Ecto neural progenitor cell (in vitro differentiated cells): Measurements from ENCODE around the gene TMC4.

Source experiments
- DNase-seq: peaks from one replicate; pipeline ENCODE4 v3.0.0-alpha.2; 2018; ENCODE audit warnings: low spot score

TMC4 gene

DNA sequence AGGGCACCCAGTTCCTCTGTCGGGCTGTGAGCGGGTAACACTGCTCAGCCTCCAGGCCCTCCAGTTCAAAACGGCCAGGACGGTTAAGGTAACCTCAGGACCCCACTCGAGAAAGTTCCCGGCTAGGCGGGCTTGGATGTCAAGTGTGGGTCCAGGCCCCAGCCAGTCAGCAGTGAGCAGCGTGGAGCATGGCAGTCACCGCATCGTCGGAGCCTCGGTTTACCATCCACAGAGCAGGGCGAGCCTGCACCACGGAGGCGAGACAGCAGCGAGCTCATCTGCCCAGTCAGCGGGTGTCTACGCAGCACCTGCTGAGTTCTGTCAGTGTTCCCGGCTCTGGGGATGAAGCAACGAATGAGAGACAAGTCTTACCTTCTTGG lies 43.4 kb downstream of the TMC4 start:
- no peak for DNase-seq

DNA sequence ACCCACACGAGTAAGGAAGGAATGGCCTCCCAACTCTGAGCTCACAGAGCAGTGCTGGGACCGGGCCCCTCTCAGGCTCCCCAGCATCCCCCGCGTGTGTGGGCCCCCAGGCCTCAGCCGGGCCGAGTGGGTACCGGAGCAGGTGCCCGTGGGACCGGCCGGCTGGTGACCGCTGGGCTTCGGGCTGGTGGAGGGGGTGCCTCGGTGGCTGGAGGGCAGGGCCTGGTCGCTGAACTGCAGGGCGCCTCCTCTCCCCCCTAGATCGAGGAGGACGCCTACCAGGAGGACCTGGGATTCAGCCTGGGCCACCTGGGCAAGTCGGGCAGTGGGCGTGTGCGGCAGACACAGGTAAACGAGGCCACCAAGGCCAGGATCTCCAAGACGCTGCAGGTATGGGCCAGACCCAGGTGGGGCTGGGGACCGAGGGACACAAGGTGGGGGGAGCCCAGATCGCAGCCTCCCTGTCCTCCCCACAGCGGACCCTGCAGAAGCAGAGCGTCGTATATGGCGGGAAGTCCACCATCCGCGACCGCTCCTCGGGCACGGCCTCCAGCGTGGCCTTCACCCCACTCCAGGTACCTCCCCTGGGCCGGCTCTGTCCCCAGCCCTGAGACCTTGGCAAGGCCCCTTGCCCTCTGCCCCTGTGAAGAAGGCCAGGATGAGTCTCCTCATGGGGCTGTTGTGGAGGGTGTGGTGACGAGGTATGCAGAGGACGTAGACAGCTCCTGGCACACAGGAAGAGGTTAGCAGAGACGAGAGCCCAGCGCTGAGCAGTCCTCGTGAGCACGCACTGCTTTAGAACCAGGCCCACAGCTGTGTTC lies 44.0 kb downstream of the TMC4 start:
- DNase-seq: no peak

DNA sequence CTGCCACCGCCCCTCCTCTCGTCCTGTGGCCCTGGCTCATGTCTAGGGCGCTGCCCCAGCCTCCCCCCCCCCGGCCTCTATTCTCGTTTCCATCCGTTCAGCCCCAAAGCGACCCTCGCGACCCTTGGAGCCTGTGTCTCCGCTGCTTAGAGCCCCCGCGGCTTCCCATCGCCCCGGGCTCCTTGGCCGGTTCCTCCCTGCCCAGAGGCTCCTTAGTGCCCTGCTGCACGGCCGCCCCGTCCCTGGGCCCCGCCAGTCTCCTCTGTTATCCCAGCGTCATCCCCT lies 44.6 kb downstream of the TMC4 start:
- DNase-seq: no peak

DNA sequence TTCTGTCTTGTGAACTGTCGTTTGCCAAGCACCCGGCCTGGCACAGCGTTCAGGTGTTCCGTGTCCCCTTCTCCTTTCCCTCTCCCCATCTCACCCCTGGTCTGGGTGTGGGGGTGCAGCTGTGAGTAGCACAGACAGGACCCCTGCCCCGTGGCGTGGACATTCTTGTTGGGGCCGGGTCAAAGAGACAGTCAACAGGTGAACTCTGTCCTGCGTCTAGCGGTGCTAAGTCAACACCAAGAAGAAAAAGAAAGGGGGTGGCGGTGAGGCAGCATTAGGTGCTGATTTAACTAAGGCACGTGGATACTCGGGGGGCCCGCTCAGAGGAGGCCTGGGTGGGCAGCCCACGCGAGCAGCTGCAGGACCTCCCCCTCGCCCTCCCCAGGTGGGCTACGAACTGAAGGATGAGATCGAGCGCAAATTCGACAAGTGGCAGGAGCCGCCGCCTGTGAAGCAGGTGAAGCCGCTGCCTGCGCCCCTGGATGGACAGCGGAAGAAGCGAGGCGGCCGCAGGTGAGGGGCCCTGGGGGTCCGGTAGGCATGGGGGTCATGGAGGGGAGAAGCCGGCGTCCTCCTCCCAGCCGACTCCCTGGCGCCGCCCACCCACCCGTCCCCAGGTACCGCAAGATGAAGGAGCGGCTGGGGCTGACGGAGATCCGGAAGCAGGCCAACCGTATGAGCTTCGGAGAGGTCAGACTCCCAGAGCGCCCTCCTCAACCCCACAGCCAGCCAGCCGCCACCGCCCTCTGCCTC lies 45.1 kb downstream of the TMC4 start:
- DNase-seq: no peak

DNA sequence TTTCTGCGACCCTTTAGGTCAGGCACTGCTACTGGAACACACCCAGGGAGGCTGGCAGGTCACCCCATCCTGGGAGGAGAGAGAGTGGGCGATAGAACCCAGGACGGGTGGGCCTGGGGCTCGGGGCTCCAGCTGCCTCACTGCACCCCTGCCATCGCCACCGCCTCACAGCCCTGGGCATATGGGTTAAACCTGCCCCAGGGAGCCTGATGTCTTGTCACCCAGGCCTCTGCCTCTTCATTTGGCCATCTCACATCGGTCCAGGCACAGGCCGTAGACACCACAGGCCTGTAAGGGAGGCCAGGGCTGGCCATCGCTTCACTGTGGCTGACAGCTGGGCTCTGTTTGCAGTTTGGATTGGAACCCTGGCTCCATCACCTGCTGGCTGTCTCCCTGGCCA lies 47.2 kb downstream of the TMC4 start:
- no peak for DNase-seq

DNA sequence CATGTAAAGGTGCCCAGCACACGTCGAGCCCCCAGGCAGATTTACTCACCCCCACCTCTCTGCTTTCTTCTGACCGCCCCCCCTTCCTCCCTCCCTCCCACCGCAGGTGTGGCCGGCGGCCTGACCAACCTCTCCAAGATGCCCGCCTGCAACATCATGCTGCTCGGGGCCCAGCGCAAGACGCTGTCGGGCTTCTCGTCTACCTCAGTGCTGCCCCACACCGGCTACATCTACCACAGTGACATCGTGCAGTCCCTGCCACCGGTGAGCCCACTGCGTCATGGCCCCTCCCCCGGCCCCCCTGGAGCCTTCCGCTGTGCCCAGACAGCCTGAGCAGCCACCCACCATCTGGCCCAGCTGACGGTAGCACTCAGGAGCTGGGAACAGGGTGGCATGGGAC lies 48.6 kb downstream of the TMC4 start:
- no peak for DNase-seq

DNA sequence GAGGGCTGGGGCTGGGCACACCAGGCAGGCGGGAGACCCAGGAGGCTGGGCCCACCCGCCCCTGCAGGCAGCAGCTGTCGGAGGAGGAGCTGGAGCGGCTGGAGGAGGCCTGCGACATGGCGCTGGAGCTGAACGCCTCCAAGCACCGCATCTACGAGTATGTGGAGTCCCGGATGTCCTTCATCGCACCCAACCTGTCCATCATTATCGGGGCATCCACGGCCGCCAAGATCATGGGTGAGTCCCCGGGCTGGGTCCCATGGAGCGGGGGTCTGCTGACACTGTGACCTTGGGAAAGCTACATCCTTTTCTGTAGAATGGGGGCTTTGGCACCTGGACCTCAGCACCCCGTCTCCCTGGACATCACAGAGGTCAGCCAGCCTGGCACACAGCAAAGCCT lies 49.3 kb downstream of the TMC4 start:
- DNase-seq: no peak

DNA sequence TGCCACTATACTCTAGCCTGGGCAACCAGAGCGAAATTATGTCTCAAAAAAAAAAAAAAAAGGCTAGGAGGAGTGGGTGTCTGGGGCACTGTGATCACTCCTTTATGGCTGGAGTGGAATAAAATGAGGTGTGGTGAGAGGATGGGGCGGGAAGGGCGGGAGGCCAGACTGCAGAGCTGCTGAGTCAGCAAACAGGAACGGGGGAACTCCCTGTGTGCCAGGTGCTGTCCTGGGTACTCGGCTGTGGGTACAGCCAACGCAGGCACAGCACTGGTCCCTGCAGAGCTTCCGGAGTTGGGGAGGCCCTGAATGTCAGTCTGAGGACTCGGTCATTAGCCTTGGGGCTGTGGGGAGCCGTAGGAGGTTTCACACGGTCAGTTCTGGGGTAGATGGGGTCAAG lies 51.7 kb downstream of the TMC4 start:
- DNase-seq: no peak

DNA sequence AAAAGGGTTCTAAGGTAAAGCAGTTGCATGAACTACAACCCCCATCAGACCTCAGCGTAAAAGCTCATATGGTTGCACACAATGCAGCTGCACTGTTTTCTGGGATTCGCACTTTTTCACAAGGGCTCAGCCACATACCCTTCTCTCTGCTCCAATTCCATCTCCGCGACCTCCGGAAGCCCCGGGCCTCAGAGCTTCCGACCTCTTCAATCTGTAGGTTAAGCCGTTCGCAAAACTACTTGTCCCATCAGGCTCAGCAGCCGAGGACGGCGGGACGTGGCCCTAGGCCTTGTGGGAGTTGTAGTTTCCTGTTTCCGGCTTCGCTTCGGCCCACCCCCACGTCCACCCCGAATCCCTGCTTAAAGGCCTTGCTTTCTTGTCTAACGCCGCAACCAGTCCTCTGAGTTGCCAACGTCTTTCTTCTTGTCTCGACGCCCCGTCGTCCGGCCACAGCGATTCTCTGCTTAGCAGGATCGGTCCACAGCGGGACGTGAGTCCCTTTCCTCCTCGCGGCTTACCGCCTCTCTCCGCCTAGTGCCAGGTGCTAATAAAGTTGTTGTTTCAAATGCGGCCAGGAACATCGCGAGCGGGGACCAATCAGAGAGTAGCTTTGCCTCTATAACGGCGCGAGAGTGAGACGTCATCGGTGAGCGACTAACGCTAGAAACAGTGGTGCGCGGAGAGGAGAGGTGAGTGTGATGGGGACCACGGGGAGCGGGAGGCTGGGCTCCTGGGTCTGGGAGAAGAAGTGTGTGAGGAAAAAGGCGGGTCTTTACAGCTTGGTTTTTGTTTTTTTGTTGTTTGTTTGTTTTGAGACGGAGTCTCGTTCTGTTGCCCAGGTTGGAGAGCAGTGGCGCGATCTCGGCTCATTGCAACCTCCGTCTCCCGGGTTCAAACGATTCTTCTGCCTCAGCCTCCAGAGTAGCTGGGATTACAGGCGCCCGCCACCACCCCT lies 57.6 kb downstream of the TMC4 start, which contains the start of the genes PRPF31 and TFPT:
Gene PRPF31, plus strand, starts transcription at position 646 of the 955 bp plus-strand sequence. CDS start 2,525 bp downstream, outside the sequence.
Gene TFPT, minus strand, starts transcription at position 549 of the 955 bp plus-strand sequence. Its CDS starts 388 bp downstream, at position 161.
- DNase-seq: peak; percentile 96

DNA sequence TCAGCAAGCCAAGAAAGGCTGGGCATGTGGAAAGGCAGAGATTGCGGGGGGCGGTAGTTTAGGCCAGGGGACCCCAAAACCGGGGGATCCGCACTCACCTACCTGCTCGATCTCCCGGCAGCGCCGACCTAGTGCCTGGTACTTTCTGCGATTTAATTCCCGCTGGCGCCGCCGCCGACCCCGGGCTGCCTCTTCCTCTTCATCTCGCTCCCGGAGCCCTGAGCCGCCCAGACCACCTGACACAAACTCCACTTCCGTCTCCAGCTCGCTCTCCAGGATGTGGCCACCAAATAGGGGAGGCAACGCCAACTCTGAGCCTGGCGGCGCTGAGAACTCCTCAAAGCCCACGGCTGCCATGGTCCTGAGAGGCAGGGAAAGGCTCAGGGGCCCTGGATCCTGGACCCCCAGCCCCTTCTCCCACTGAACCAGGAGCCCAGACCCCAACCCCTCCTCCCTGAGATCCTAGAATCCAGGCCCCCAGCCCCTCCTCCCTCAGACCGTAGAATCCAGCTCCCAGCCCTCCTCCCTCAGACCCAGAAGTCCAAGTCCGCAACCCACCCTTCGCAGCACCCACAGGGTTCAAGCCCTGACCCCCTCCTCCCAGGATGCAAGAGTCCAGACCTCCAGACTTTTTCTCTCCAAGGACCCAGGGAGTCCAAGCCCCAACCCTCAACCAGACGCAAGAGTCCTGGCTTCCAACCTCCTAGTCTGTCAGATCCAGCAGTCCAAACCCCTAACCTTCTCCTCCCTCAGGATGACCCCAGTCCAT lies 58.4 kb downstream of the TMC4 start:
- DNase-seq: peak; percentile 57
